GM12874 (cell line): ENCODE results near the gene MEN1.

Source experiments
- CTCF ChIP-seq: IDR thresholded peaks from 2 replicates; pipeline ENCODE4 v1.5.1; 2011; ENCODE audit warnings: low read depth, mild to moderate bottlenecking, control low read depth, low read length, moderate library complexity; ENCODE audit not compliant: insufficient read depth

Gene MEN1

GRCh38 chr11:64763526-64764039 is 46.8 kb downstream of the MEN1 start:
- no peak for TF ChIP-seq CTCF

GRCh38 chr11:64762674-64763525 is 47.5 kb downstream of the MEN1 start:
- TF ChIP-seq CTCF, result no peak

- no peak for TF ChIP-seq CTCF
These were observed 48.1 kb downstream of the MEN1 start for GRCh38 chr11:64762277-64762673.

- no peak for TF ChIP-seq CTCF
These were observed 49.5 kb downstream of the MEN1 start for GRCh38 chr11:64760759-64761420.

GRCh38 chr11:64759722-64760719 is 50.3 kb downstream of the MEN1 start, which contains the start of gene PYGM:
PYGM (minus strand) TSS chr11:64759974; CDS start chr11:64759898, 76 bp downstream.
- no peak for TF ChIP-seq CTCF

- TF ChIP-seq CTCF, result no peak
These were observed 51.1 kb downstream of the MEN1 start for GRCh38 chr11:64759131-64759721.
